Smooth muscle cell of the brain vasculature (primary cell): ENCODE measurements around the gene CELF4.

Experiments used
- DNase-seq: peaks from one replicate; pipeline ENCODE4 v3.0.0-alpha.2; 2012; ENCODE audit warnings: low read depth, low spot score

Gene CELF4

GRCh38 chr18:37547196-37547827 lies 18.3 kb downstream of the CELF4 start:
- no peak for DNase-seq

- no peak for DNase-seq
Observed at GRCh38 chr18:37546651-37547050, 18.9 kb downstream of the CELF4 start.

- DNase-seq: no peak
Observed at GRCh38 chr18:37546272-37546537, 19.4 kb downstream of the CELF4 start.

- no peak for DNase-seq
Observed at GRCh38 chr18:37545461-37546271, 19.9 kb downstream of the CELF4 start.

- DNase-seq: no peak
Observed at GRCh38 chr18:37544713-37545112, 20.9 kb downstream of the CELF4 start.

GRCh38 chr18:37544217-37544616 lies 21.4 kb downstream of the CELF4 start:
- DNase-seq: no peak

- DNase-seq: no peak
Observed at GRCh38 chr18:37543321-37543720, 22.3 kb downstream of the CELF4 start.

GRCh38 chr18:37541517-37541916 lies 24.1 kb downstream of the CELF4 start:
- no peak for DNase-seq

- no peak for DNase-seq
Observed at GRCh38 chr18:37540424-37541138, 25.0 kb downstream of the CELF4 start.

- DNase-seq: no peak
Observed at GRCh38 chr18:37539236-37539635, 26.4 kb downstream of the CELF4 start.

GRCh38 chr18:37538526-37539205 lies 26.9 kb downstream of the CELF4 start:
- DNase-seq: no peak

GRCh38 chr18:37537868-37538525 lies 27.6 kb downstream of the CELF4 start:
- DNase-seq: peak; percentile 21

GRCh38 chr18:37536656-37537055 lies 28.9 kb downstream of the CELF4 start:
- DNase-seq: no peak

GRCh38 chr18:37535968-37536367 lies 29.6 kb downstream of the CELF4 start:
- no peak for DNase-seq

- no peak for DNase-seq
Observed at GRCh38 chr18:37534627-37535026, 31.0 kb downstream of the CELF4 start.

- no peak for DNase-seq
Observed at GRCh38 chr18:37533647-37534584, 31.7 kb downstream of the CELF4 start.

- no peak for DNase-seq
Observed at GRCh38 chr18:37532917-37533316, 32.7 kb downstream of the CELF4 start.

- DNase-seq: no peak
Observed at GRCh38 chr18:37529863-37530262, 35.7 kb downstream of the CELF4 start.

- no peak for DNase-seq
Observed at GRCh38 chr18:37529296-37529695, 36.3 kb downstream of the CELF4 start.

GRCh38 chr18:37527395-37527794 lies 38.2 kb downstream of the CELF4 start:
- no peak for DNase-seq

- DNase-seq: no peak
Observed at GRCh38 chr18:37525262-37525585, 40.4 kb downstream of the CELF4 start.
